Middle frontal gyrus (tissue), 1 donor: ENCODE results near the gene PSMB1.
"Not testable (repeated sequence)": the region's sequence is repeated elsewhere in the genome, so short reads cannot be mapped to it uniquely, and the experiment has no call there.

Source experiments
- DNase-seq: peaks from one replicate; pipeline ENCODE4 v3.0.0-alpha.2; 2015; ENCODE audit warnings: low spot score; ENCODE audit errors: extremely low spot score

The PSMB1 gene

DNA sequence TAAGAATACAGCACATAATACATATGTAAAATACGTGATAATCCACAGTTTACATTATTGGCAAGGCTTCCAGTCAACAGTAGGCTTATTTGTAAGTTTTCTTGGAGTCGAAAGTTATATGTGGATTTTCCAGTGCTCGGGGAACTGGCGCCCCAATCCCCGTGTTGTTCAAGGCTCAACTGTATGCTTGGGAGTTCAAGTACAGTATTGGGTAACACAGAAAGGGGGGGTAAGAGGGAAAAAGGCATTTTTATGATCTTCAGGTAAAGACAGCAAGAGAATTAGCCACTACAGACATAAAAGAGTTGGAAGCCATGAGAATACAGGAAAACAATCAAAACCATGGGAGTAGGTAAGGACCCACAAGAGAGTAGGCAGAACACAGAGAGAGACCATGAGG is 16.4 kb downstream of the PSMB1 start:
- no peak for DNase-seq

DNA sequence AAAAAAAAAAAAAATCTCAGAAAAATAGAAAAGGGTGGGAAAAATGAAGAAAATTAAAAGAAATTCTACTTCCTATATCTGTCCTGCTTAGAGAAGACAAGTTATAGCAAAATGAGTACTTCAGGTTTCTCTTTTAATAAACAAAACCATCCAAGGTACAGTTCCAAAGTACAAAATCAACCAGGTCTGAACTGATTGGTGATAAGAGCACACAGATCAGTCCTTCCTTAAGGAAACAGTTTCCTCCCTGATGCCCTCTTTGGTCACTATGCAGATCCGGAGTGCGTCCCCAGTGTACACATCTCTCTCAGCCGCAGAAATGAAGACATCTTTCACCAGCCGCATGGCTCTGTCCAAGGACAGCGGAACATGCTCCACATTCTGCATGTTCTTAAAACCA is 18.1 kb downstream of the PSMB1 start:
- no peak for DNase-seq

DNA sequence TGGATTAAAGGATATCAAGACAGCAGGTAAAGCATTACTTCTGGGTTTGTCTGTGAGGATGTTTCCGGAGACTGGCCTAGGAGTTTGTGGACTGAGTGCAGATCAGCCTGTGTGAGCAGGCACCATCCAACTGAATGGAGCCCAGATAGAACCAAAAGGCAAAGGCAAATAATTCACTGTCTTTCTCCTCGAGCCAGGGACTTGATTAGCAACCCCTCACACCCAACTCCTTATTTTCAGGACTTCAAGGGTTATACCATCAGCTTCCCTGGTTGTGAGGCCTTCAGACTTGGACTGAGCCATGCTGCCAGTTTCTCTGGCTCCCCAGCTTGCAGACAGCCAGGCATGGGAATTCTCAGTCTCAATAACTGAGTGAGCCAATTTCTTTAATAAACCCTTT is 19.3 kb downstream of the PSMB1 start:
- no peak for DNase-seq

DNA sequence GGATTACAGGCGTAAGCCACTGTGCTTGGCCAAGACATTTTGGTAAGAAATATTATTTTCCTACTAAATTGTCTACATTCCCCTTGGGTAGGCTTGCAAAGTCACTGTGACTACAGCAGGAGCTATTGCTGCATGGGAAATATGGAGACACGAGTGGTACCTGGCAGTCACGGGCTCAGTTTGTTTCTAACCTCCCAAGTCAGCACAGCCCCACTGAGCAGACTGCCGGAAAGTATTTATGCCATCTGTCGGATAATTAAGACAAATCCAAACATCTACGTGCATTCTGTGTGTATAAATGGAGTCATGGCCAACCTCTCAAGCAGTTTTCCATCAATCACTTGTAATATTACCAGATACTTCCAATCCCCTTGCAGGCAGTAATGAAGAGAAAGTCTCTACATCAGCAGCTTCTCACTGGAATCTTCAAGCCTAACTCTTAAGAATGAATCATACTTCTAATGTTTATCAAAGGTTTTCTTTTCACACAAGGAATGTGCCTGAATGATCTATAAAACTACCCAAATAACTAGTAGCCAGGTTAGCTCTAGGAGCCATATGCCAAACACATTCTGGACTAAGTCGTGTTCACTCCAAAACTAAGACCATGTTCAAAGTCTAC is 20.1 kb downstream of the PSMB1 start:
- DNase-seq = no peak

DNA sequence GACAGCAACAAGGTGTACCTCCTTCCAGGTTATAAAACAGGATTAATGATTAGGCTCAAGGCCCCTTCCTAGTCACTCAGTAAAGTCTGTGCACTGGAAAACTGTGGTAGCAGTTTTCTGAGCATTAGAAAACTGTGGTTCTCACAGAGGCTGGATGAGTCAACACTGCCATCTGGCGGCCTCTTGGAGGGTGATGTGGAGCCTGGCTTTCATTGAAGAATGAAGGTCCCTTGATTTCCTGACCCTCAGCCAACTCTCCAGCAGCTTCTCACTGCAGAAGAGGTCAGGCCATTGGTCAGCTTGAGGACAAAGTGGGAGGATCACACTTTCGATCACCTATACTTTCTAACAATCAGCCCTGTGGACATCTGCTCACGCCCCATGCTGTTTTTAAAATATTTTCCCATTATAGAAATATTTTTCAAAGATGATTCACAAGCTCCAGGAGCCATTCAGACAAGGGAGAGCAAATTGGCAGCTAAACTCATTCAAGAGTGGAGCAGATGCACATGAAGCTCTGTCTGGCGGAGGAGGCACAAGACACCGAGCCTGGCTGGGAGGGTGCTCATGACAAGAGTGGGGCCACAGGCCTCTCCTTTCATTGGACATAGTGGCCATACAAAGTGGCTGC is 23.2 kb downstream of the PSMB1 start:
- peak; percentile 81 for DNase-seq

DNA sequence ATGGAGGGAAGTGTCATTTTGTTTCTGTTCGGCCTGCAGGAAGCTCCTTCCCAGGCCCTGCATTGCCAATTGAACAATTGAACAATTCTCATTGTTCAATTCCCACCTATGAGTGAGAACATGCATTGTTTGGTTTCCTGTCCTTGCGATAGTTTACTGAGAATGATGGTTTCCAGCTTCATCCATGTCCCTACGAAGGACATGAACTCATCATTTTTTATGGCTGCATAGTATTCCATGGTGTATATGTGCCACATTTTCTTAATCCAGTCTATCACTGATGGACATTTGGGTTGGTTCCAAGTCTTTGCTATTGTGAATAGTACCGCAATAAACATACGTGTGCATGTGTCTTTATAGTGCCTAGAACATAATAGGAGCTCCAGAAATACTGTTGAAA is 25.1 kb downstream of the PSMB1 start:
- not testable (repeated sequence) for DNase-seq

DNA sequence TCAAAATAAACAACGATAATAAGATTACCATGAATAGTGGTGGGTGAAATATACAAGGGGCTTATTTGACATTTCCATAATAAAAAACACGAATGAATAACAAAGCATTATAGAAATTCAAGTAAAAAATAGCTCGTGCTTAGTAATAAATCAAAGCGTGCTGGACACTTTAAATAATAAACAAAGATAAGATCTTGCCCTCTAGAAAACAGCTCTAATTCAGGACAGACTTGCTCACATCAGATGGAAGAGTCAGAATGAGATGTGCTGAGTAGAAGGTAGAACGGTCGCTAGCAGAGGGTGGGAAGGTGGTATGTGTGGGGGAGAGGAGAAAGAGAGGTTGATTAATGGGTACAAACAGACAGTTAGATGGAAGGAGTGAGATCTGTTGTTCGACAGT is 27.3 kb downstream of the PSMB1 start:
- no peak for DNase-seq

DNA sequence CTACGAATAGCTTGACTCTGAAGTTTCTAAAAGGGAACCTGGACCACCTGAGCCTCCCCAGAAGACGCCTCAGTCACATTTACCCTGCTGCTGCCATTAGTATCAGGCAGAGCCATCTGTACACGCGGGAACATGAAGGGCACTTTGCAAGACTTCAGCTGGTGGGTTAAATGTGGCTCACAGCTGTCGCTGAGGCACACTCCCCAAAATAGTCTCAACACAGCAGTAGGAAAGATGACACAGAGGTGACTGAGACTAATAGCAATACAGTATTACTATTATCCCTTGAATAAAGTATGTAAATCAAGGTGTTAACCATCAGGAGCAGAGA is 29.0 kb downstream of the PSMB1 start:
- DNase-seq = no peak

DNA sequence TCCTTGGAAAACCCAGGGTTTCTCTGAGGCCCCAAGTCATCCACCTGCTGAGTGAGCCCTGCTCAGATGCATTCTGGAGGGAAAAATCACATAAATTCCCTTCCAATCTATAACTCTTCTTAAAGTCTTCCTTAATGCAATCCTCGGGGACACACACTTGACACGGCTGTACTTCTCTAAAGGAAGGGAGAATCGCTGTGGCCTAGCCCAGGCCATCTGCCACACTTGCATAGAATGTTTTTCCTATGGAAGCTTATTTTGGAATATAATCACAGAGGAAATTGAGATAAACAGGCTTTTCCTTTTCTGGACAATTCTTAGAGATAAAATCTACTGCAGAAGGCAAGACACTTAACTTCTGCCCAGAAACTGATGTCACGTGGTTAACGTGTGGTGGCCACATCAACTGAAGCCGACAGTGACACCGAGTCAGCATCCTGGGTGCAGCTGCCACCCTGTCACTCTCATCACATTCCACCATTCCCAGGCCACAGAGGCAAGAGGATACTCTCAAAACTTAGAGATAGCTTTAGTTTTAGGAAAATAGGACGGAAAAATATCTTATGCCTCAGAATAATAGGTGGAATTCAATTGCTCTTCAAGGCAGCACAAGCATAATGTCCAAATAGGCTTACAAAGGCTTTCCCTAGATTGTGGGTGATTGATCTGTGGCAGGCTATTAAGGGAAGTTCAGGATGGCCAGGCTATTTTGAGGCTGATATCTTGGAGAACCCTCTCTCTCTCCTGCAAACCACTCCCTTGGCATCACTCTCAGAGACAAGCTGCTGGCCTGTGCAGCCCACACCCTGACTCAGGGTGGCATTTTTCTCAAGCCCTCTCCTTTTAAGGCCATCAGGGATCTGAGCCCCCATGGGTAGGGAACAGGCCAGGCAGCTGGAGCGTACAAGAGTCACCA is 29.6 kb downstream of the PSMB1 start:
- DNase-seq = no peak

DNA sequence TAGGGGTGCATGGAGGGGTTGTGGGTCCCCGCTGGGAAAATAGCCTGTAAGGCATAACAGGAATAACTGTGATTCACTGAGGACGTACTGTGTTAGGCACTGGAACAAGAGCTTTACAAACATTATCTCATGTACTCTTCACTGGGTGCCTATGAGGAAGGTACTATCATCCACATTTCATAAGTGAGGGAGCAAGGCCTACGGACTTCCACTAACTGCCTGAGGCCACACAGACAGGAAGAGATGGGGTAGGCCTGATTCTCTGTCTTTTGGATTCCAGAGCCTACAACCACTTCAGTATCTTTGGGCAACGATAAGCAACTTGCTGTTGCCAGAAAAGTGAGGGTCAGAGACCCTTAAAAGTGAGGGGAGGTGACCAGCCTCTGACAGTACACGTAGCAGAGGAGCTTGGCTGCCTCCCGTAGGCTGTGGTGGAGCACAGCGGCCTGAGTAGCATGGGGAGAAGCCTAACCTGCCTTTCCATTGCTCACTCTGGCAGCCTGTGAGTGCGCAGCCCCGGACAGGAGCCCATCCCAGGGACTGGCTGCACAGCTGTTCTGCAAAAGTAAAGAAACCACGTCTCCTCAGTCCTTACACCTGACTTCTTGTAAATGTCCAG is 30.4 kb downstream of the PSMB1 start:
- DNase-seq = no peak

DNA sequence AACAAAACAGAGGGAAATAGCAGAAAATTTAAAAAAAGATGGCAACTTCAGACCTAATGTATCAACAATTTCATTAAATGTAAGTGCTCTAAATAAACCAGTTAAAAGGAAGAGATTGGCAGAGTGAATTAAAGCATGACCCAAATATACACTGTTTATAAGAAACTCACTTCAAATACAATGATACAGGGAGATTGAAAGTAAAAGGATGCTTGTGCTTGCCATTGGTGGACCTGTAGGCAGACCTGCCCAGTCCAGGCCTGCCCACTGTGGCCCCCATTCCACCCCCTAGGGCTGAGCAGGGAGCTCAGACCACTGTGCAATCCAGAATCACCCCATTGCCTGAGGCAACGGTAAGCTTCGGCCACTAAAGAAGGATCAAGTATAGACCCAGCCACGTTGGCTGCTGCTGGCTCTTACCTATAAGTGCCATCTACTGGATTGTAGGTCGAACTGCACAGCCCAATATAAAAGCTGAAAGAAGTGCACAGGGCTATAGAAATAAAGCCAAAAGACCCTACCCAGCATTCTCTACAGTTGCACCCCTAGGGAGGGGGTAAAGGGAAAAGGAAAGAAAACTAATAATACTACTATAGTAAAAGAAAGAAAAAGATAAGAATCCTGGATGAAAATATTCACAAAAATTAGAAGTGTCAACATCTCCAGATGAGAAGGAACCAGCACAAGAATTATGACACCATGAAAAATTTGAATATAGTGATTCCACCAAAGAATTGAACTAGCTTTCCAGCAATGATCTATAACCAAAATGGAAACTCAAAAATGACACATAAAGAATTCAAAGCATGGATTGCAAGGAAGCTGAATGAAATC is 36.1 kb downstream of the PSMB1 start:
- DNase-seq = no peak

DNA sequence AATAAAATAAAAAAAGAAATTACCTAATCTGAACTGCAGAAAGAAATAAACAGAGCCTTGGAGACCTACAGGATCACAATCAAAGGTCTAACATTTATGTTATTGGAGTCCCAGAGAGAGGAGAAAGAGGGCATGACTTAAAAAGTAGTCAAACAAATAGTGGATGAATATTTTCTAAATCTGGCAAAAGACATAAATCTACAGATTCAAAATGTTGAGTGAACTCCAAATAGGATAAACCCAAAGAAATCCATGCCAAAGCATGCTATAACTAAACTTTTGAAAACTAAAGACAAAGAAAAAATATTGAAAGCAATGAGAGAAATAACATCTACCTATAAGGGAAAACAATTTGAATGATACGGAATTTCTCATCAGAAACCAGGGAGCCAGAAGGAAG is 38.2 kb downstream of the PSMB1 start:
- DNase-seq = no peak

DNA sequence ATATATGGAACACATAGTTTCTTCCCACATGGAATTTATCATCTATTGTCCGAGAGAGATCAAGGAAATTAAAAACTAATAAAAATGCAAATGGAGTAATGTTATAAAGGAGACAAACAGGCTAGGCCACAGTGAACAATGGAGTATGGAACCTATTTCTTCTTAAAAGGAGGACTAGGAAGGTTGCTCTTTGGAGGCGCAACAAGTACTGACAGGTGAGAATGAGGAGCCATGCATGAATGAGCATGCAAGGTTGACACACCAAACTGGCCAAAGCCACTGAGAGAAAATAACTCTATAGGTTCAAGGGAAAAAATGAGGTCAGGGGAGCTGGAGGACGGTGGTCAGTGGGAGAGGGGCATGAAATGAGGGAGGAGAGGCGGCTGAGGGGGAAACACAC is 40.9 kb downstream of the PSMB1 start:
- DNase-seq = no peak

DNA sequence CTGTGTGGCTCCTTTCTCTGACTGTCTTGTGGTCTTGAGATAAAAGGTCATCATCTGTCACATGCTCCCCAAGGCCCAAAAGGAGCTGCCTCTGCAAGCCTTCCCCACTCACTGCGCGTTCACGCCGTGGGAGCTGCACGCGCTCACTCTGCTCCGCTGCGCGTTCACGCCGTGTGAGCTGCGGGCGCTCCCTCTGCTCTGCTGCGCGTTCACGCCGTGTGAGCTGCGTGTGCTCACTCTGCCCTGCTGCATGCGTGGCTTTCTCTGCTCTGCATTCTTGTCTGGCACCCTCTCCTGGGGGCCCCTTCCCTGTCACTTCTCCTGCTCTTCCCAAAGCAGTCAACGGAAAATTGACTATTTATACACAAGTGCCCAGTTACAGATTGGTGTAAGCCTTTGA is 42.5 kb downstream of the PSMB1 start:
- no peak for DNase-seq

DNA sequence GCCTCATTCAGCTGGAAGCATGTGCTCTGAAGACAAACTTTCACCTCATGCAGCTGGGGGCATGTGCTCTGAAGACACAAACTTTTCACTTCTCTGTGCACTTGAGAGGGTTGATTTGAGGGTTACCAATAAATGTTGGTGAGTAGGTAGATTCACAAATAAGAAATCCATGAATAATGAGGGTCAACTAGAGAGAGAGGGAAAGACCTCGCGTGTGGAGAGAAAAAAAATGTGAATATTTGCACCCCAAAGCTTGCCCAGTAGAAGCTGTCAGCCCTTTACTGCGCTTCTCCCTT is 43.4 kb downstream of the PSMB1 start:
- no peak for DNase-seq

DNA sequence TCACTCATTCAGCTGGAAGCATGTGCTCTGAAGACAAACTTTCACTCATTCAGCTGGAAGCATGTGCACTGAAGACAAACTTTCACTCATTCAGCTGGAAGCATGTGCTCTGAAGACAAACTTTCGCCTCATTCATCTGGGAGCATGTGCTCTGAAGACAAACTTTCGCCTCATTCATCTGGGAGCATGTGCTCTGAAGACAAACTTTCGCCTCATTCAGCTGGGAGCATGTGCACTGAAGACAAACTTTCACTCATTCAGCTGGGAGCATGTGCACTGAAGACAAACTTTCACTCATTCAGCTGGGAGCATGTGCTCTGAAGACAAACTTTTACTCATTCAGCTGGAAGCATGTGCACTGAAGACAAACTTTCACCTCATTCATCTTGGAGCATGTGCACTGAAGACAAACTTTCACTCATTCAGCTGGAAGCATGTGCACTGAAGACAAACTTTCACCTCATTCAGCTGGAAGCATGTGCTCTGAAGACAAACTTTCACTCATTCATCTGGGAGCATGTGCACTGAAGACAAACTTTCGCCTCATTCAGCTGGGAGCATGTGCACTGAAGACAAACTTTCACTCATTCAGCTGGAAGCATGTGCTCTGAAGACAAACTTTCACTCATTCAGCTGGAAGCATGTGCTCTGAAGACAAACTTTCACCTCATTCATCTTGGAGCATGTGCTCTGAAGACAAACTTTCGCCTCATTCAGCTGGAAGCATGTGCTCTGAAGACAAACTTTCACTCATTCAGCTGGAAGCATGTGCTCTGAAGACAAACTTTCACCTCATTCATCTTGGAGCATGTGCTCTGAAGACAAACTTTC is 44.0 kb downstream of the PSMB1 start:
- not testable (repeated sequence) for DNase-seq

DNA sequence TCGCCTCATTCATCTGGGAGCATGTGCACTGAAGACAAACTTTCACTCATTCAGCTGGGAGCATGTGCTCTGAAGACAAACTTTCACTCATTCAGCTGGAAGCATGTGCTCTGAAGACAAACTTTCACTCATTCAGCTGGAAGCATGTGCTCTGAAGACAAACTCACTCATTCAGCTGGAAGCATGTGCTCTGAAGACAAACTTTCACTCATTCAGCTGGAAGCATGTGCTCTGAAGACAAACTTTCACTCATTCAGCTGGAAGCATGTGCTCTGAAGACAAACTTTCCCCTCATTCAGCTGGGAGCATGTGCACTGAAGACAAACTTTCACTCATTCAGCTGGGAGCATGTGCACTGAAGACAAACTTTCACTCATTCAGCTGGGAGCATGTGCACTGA is 44.8 kb downstream of the PSMB1 start:
- not testable (repeated sequence) for DNase-seq

DNA sequence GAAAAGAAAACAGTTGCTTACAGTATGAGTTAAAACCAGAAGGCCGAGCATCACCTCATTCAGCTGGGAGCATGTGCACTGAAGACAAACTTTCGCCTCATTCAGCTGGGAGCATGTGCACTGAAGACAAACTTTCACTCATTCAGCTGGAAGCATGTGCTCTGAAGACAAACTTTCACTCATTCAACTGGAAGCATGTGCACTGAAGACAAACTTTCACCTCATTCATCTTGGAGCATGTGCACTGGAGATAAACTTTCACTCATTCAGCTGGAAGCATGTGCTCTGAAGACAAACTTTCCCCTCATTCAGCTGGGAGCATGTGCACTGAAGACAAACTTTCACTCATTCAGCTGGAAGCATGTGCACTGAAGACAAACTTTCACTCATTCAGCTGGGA is 45.4 kb downstream of the PSMB1 start:
- not testable (repeated sequence) for DNase-seq

DNA sequence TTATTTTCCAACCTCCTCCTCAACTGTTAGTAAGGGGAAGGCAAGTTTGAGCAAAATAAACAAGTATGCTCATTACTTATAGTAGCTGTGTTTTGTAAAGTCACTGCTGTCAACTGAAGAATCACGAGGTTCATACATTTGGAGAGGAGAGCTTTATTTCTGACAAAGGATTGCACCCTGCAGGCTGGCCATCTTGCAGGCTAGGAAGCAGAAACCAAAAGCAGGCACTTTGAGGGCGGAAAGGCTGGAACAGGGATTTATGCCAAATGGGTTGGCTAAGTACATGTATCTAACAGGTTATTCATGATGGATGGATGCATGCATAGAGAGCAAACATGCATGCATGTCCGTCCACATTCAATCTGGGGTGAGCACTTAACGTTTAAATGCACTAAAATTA is 46.7 kb downstream of the PSMB1 start:
- DNase-seq = no peak

DNA sequence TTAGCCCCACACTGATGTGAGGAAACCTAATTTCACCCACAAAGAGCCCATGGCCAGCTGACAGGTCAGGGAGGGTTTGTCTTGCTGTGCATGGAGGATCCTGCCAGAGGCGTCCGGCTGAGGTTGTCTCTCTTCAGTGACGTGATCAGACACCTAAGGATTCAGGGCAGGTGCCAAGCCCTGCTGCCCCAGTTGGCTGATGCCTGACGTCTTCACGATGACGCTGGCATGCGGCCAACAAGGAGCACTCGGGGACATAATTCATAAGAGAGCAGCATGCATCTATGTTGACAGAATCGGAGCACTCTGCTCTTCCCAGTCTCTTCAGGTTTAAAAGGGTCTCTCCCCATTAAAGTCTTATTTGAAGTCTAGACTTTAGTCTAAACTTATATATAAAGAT is 47.8 kb downstream of the PSMB1 start:
- DNase-seq = no peak

DNA sequence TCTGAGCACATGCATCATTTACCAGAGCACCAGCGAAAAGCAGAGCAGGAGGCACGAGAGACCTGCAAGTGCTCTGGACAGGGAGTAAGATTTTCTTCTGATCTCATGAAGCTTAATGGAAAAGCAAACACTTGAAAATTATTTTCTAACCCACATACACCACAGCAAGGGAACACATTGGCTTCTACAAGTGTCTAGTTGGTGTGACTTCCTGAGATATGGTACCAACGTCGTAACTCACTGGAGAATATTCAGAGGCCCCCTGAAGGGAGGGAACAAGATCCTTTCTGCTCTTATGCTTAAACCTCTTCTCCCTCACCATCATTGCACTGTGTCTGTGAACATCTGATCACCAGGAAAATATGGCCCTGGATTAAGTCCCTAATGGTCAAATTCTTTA is 48.6 kb downstream of the PSMB1 start:
- DNase-seq = no peak
